Thoracic aorta (tissue), 2 donors: ENCODE measurements around the gene CAMSAP1. TPM values are rescaled to one million over a fixed set of nuclear protein-coding genes. Genes with fewer than 3 reads are reported as not detected.

ENCODE experiments used
- ATAC-seq: fragments of 150-250 bp; one replicate; pipeline ENCODE4 v1.8.0; 2017; ENCODE audit warnings: low read depth; ENCODE audit not compliant: insufficient number of reproducible peaks, low FRiP score
- DNase-seq: peaks from one replicate; pipeline ENCODE4 v3.0.0-alpha.2; 2020; ENCODE audit warnings: low spot score
- H3K27ac ChIP-seq, 2 donors: fragments of 200-600 bp; sonication (generic); 1 replicate in 1 of 2; 2 replicates in 1 of 2; pipeline ENCODE4 v1.5.1; 2016; ENCODE audit warnings: mild to moderate bottlenecking in 2 of 2, moderate library complexity in 2 of 2
- H3K27me3 ChIP-seq: fragments of 200-600 bp; sonication (generic); replicated peaks from 2 replicates; pipeline ENCODE4 v1.6.0; 2016; ENCODE audit warnings: mild to moderate bottlenecking; ENCODE audit not compliant: insufficient read depth
- H3K36me3 ChIP-seq: fragments of 200-600 bp; sonication (generic); one replicate; pipeline ENCODE4 v1.5.1; 2016
- H3K4me1 ChIP-seq, 2 donors: fragments of 200-600 bp; sonication (generic); 1 replicate in 1 of 2; 2 replicates in 1 of 2; pipeline versions ENCODE4 v1.5.1 to v1.6.0; 2016; ENCODE audit warnings: low read depth in 2 of 2, mild to moderate bottlenecking in 1 of 2; ENCODE audit not compliant: control insufficient read depth in 1 of 2
- H3K4me3 ChIP-seq: fragments of 200-600 bp; sonication (generic); 2 replicates; pipeline ENCODE4 v1.5.1; 2016; ENCODE audit warnings: mild to moderate bottlenecking
- H3K9me3 ChIP-seq: fragments of 200-600 bp; sonication (generic); 2 replicates; pipeline ENCODE4 v1.5.1; 2016
- total RNA-seq, 2 donors: library from RNA; depleted of rRNA; stranded (reverse); fragments of >200 nt; gene quantifications; one replicate each; pipeline versions ENCODE4 v1.1.0 to v1.2.3, GENCODE V29; 2016
- TF ChIP-seq, protein P1 (sequence below): fragments of 200-600 bp; sonication (generic); IDR thresholded peaks from one replicate; pipeline ENCODE4 v1.5.1; 2019; ENCODE audit warnings: antibody characterized with exemption

CAMSAP1 gene
- total RNA-seq, 2 donors from 2014 or later = 19.1 to 20.2 TPM

DNA sequence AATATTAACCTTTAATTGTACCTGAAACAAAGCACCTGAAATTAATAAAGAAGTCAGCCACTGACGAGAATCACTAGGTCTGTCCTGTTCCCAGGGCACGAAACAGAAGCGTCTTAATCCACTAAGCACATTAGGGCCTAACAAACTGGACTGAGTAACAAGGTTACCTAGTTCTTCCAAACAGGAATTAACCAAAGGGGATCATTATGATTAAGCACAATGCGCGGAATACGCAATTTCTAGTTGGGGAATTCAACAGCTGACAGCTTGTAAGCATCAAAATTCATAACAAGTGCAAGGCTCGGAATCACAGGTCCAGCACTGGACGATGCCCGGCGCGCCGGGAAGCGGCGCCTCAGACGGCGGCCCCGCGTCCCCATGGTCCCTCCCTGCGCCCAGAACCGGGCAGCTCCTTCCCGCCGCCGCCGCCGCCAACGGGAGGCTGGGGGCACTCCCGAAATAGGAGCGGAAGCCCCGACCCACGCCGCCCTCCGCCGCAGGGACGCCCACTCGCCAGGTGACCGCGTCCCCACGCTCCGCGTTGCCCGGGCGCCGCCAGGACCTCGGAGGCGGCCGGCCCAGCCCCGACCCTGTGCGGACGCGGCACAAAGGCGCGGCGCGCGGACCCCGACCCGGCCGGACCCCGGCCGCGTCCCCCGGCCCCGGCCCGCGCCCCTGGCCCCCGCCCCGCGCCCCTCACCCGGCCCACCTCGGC lies 898 bp downstream of the CAMSAP1 start:
- ATAC-seq (no peak), DNase-seq (no peak)
- TF ChIP-seq, protein P1, sequence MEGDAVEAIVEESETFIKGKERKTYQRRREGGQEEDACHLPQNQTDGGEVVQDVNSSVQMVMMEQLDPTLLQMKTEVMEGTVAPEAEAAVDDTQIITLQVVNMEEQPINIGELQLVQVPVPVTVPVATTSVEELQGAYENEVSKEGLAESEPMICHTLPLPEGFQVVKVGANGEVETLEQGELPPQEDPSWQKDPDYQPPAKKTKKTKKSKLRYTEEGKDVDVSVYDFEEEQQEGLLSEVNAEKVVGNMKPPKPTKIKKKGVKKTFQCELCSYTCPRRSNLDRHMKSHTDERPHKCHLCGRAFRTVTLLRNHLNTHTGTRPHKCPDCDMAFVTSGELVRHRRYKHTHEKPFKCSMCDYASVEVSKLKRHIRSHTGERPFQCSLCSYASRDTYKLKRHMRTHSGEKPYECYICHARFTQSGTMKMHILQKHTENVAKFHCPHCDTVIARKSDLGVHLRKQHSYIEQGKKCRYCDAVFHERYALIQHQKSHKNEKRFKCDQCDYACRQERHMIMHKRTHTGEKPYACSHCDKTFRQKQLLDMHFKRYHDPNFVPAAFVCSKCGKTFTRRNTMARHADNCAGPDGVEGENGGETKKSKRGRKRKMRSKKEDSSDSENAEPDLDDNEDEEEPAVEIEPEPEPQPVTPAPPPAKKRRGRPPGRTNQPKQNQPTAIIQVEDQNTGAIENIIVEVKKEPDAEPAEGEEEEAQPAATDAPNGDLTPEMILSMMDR = no peak
- Histone ChIP-seq H3K27ac (peak overlapping the region; percentile 16 to 57), H3K4me3 (peak overlapping the region; percentile 73), H3K27me3 (no peaks in the 10 kb centered on the region), H3K9me3 (no peaks in the 10 kb centered on the region), H3K4me1 (peaks cover 24 to 35% of the 10 kb centered on the region in 2 donors), H3K36me3 (no peaks in the 10 kb centered on the region)

GRCh38 chr9:135905380-135906258 lies 1.7 kb downstream of the CAMSAP1 start:
- H3K9me3 ChIP-seq = no peaks in the 10 kb centered on the region
- peak overlapping the region; percentile 19 to 57 for H3K27ac ChIP-seq
- ATAC-seq (no peak), DNase-seq (no peak)
- H3K36me3 ChIP-seq = no peaks in the 10 kb centered on the region
- H3K4me1 ChIP-seq = peaks cover 24 to 35% of the 10 kb centered on the region in 2 donors
- TF ChIP-seq, protein P1 = no peak
- H3K4me3 ChIP-seq = peak overlapping the region; percentile 73
- no peaks in the 10 kb centered on the region for H3K27me3 ChIP-seq

DNA sequence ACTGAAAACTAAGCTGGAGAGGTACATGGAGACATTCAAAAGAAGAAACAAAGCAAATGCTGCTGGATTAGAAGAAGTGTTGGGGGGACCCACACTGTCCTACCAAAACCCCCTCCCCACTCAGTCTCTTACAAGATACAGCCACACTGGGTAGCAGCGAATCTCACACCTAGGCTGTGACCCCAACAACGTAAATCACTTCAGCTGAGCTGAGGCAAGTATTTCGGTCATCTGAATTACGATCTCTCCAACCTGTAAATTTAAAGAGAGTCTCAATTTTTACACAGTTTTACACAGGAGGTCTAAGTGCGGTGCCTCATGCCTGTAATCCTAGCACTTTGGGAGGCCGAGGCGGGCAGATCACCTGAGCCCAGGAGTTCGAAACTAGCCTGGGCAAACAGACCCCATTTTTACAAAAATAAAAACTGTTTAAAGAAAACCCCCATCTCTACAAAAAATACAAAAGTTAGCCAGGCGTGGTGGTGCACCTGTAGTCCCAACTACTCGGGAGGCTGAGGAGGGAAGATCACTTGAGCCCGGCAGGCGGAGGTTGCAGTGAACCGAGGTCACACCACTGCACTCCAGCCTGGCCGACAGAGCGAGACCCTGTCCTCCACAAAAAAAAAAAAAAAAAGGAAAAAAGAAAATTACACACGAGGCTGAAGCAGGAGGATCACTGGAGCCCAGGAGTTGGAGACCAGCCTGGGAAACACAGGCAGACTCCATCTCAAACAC lies 3.4 kb downstream of the CAMSAP1 start:
- DNase-seq = no peak
- peaks cover 20 to 30% of the 10 kb centered on the region in 2 donors for H3K4me1 ChIP-seq
- no peaks in the 10 kb centered on the region for H3K27me3 ChIP-seq
- no peaks in the 10 kb centered on the region for H3K9me3 ChIP-seq
- TF ChIP-seq, protein P1 = no peak
- H3K36me3 ChIP-seq = no peaks in the 10 kb centered on the region
- H3K4me3 ChIP-seq = no peak overlapping the region
- ATAC-seq = no peak
- no peak overlapping the region for H3K27ac ChIP-seq

DNA sequence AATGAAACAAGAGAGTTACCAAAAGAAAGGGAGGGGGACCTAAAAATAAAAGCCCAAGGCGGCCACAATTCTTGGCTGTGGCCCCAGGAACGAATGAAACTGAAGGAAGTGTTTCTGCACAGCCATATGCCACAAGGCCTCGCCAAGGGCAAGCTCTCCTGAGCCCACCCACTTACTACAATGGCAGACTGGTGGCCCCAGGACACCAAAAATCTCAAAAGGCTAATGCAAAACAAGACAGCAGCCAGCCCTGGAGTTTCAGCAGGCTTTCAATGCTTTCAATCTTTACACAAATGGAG lies 4.0 kb downstream of the CAMSAP1 start:
- no peaks in the 10 kb centered on the region for H3K36me3 ChIP-seq
- no peaks in the 10 kb centered on the region for H3K9me3 ChIP-seq
- no peak overlapping the region for H3K4me3 ChIP-seq
- TF ChIP-seq, protein P1 = no peak
- H3K27ac ChIP-seq = no peak overlapping the region
- no peak for ATAC-seq
- DNase-seq = no peak
- no peaks in the 10 kb centered on the region for H3K27me3 ChIP-seq
- H3K4me1 ChIP-seq = peaks cover 15 to 24% of the 10 kb centered on the region in 2 donors
